MM.1S (cell line): ENCODE results near the gene UCMA.

ENCODE experiments used
- CTCF ChIP-seq: fragments of 300-600 bp; sonication (generic); IDR thresholded peaks from 2 replicates; pipeline ENCODE4 v1.5.1; 2016; ENCODE audit warnings: antibody characterized with exemption, low read length, mixed read lengths
- EZH2 ChIP-seq: fragments of 300-600 bp; sonication (generic); optimal IDR thresholded peaks from 2 replicates; pipeline ENCODE3; 2017; ENCODE audit warnings: low read depth, mild to moderate bottlenecking, antibody characterized with exemption, low read length, mixed read lengths

DNA sequence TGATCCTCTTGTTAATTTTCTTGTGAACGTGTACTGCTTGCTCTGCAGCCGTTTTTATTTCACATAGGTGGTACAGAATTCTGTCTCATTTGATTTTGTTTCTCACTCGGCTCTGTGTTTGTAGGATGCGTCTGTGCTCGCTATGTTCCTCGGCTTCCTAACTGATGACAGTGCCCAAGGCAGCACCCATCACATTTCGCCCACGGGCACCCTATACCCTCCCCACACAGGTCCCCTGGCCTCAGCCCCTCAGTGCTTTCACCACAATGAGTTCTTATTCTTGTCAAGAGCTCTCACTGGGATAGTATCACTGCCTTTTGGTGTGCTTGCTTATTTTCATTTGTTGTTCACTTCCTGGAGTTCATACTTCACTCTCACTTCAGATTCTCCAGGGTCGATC is 28.1 kb downstream of the UCMA start:
- TF ChIP-seq EZH2 (no peak), CTCF (no peak)
